NCI-H2196 treated with DMSO at 0.1 percent for 48 hours (cell line): ENCODE measurements around the gene KLF9.
A peak's percentile ranks its signal among the peaks of the same experiment; 100 is the strongest.

ENCODE experiments used
- DNase-seq: peaks from one replicate; lab custom pipeline; 2025; ENCODE audit not compliant: unreplicated experiment; lab: John Stamatoyannopoulos, UW

Gene KLF9

DNA sequence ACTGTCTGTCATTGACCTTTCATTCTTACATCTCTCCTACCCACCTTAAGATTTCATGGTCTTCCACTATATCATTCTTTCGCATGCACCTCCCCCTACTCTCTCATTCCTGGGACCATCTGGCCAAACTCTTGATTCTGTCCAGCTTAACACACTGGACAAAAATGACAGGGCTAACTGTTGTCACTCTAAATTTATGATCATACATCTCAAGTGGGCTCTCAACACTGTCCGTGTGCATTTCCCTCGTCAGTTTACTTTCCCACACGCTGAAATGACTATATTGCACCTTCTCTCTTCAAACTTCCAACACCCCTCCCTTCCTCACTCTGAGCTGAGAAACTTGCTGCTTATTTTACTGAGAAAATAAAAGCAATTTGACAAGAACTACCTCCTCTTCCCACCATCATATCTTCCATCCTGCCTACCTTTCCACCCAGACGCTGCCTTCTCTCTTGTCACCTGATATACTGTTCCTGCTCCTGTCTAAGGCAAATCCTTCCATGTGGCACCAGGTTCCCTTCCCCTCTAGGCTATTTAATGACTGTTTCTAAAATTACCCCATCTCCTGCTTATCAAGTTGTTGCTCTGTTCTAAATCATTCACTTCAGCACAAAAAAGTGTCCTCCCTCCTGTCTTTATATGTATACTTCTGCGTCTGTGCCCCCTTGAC, 8.1 kb upstream of the KLF9 start:
- DNase-seq = no peak

- no peak for DNase-seq
Measured at GRCh38 chr9:70421272-70422180, 7.1 kb upstream of the KLF9 start.

GRCh38 chr9:70420441-70421271, 6.2 kb upstream of the KLF9 start:
- peak; percentile 87 for DNase-seq

- peak; percentile 86 for DNase-seq
Measured at GRCh38 chr9:70419556-70420440, 5.3 kb upstream of the KLF9 start.

DNA sequence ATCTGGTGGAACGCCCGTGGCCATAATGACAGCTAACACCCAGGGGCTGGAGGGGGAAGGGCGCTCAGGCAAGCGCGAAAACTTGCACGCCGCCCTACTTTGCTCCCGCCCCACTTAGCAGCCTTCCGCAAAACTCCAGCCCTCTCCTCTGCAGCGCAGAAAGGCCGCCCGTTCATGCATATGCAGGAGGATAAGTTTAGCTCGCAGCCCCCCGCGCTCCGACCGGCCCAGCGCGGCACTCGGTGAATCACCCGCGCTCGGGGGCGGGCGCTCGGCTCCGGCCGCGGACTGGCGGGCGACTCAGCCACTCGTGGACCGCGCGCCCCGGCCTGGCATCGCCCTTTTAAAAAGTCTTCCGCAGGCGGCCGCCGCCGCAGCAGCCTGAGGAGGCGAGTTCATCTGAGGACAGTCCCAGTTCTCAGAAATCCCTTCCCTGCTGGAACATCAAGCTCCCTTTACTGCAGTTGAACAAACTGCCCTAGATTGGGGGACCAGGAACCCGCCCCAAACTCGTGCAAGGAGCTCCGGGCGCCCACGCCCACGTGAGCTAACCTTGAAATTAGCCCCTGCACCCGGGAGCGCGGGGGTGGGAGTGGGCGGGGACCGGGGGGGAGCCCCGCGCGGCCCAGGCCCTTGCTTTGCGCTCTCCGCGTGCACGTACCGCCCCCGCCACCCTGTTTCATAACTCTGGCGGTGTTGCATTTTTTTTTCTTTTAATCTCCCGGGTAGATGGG, 4.5 kb upstream of the KLF9 start:
- peak; percentile 88 for DNase-seq

DNA sequence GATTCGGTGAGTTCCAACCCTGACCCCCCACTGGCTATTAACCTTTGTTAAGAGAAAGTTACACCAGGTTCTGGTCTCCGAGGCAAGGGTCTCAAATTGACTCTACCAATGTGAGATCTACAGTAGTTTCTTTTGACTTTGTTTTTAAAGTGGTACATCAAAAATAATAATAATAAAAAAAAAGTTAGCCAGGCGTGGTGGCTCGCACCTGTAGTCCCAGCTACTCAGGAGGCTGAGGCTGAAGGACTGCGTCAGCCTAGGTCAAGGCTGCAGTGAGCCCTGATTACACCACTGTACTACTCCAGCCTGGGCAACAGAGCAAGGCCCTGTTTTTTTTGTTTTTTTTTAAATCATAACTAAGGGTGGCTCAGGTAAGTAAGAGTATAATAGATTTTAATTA, 1.0 kb upstream of the KLF9 start:
- no peak for DNase-seq

DNA sequence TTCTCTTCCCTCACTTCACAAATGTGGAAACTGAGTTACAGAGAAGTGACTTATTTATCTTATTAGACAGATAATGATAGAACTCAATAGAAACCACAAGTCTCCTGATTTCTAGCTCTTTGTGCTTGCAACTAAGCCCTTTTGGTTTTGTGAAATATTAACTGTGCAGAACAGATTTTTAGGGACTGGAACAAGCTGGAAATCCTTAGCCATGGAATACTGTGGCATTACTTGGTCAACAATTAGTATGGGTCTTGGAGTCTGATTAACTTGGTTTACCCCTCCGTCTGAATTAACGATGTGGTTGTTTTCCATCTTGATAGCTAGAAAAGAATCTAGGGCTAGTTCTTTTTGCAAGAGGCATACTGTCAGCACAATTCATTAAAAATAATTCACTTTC, 584 bp upstream of the KLF9 start:
- DNase-seq = no peak

- DNase-seq = no peak
Measured at GRCh38 chr9:70413464-70413798, 1.0 kb downstream of the KLF9 start.

- DNase-seq = no peak
Measured at GRCh38 chr9:70412832-70413463, 1.5 kb downstream of the KLF9 start.

DNA sequence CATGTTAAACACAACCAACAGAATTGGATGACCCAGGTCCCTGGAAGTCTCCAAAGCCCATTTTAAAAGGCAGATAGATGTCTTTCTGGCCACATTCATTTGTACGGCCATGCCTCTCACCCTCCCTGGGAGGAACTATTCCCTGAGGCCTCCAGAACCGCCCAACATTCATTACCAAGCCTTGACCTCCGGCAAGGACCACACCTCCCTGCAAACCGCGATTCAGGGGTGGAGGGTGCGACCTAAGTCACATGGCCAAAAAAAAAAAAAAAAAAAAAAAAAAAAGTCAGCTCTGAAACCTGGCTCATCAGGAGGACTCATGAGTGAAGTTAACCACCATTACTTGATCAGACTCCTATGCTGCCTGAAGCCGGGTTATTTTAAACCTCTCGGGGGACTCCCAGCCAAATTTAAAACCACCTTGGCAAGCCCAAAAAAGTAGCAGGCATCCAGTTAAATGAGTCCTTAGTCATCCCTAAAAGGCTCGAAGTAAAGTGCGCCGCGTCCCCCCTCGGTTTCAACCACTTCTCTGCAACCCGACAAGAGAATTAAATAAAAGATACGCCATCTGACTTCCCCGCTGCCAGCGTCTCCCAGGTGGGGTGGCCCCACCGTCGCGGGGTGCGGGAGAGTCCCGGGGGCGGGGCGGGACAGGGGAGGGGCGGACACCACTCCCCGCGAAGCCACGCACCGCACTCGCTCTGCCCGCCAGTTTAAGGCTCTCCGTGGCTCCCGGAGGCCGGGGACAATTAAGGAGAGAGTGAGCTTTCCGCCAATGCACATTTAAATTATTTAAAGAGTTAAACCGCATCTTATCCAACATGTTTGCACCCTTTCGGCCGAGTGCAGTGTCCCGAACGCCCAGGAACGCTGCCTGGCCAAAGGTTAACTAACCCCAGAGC, 2.3 kb downstream of the KLF9 start:
- no peak for DNase-seq

DNA sequence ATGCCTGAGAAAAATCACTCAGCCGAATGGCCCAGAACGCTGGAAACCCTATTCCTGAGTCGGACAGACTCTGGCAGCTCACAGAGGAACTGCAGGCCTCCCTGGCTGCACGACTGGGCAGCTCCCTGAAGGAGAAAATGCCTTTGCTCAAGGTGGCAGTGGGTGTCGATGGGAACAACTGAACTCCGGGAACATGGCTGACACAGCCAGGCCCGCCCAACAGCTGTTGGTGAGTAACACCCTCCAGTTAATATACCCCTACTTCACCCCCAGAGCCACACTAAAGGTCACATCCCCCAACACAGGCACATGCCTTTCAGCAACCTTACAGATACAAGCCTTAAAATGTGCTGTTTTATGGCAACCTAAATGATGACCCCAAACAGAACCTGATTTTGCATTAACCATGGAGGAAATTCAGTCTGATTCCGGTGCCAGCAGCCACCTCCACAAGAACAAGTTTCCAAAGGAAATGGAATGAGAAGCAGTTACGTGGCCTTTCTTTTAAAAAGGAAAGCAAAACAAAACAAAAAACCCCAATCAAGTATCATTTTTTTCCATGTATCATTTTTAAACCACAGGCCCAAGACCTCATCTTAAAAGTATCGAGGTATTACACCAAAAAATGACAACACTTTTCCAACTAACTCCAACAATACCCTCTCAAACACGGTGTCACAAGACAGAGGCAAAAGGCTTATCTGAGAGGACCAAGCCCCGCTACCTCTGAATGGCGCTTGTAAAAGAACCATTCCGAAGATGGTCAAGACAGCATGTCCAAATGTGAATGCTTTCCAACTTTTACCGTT, 3.1 kb downstream of the KLF9 start:
- no peak for DNase-seq

DNA sequence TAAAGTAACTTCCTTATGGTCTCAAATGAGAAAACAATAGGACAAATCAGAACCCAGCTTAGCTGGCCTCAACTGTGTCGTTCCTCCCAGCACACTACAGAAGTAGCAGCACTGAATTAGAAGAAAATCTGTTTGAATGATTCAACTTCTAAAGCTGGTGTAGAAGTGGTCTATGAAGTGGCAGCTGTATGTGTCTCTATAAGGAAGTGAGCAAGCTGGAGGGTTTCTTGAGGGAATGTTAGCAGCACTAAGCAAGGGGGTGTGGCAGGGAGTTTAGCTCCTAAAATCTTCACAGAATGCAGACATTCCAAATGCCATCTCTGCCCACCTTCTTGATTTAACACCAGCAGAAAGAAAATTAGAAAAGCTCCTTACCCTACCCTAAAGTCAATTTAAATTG, 4.1 kb downstream of the KLF9 start:
- DNase-seq = no peak

GRCh38 chr9:70409800-70410199, 4.7 kb downstream of the KLF9 start:
- DNase-seq = no peak

DNA sequence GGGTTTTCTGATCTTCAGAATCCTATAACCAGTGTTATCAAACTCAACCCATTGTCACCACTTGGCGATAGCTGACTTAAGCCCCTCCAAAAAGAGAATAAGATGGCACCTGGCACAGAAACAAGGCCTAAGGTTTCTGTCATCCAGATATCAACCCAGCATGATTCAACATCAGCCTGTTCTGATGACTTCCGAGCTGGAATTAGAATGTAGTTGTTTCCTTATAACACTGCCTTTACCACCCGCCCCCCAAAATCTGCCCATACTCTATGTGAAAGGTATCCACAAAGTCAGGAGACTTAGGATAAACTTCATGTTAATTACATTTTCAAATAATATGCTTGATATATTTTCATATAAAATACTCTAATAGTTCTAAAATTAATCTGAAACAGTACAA, 5.2 kb downstream of the KLF9 start:
- DNase-seq = no peak

- no peak for DNase-seq
Measured at GRCh38 chr9:70408393-70409040, 5.9 kb downstream of the KLF9 start.

GRCh38 chr9:70407081-70407503, 7.4 kb downstream of the KLF9 start:
- no peak for DNase-seq

GRCh38 chr9:70406434-70406862, 8.0 kb downstream of the KLF9 start:
- no peak for DNase-seq
